ENCODE results near the gene NLGN2.

NLGN2 gene

DNA sequence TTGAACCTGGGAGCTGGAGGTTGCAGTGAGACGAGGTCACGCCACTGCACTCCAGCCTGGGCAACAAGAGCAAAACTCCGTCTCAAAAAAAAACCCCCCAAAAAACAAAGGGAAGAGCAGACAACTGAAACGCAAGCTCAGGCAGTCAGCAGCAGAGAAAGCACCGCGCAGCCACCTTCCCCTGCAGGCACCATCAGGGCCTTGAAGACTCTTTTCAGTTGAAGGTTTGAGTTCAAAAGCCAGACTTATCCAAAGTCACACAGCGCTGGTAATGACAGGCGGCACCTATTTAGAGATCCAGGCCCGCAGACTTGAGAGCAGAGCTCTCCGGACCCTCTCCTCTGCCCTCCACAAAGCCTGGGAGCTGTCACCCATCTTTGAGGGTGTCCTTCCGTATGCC, 60.6 kb downstream of the NLGN2 start:
- H3K4me1 ChIP-seq (ENCODE audit: insufficient read depth, low read length): no peaks in the 10 kb centered on the region
- peaks cover 17% of the 10 kb centered on the region for H3K36me3 ChIP-seq (ENCODE audit: insufficient read depth, low read length)
- H3K9ac ChIP-seq (ENCODE audit: low read depth, low read length): no peak overlapping the region
- H3K27ac ChIP-seq (ENCODE audit: low read depth, low read length): no peak overlapping the region
- no peak overlapping the region for H3K4me3 ChIP-seq (ENCODE audit: low read length)
- H3K9me3 ChIP-seq (ENCODE audit: insufficient read depth, low read depth, low read length): no peaks in the 10 kb centered on the region
- 97% methylated on average over 11 of the region's 11 CpGs for WGBS
- no peaks in the 10 kb centered on the region for H3K27me3 ChIP-seq (ENCODE audit: insufficient read depth, low read length)

GRCh38 chr17:7468804-7469389, 61.3 kb downstream of the NLGN2 start:
- no peak overlapping the region for H3K9ac ChIP-seq (ENCODE audit: low read depth, low read length)
- 90% methylated on average over 12 of the region's 12 CpGs for WGBS

More at GRCh38 chr17:7468804-7469389, 61.3 kb downstream of the NLGN2 start:
- Histone ChIP-seq H3K36me3 (ENCODE audit: insufficient read depth, low read length) (peaks cover 13% of the 10 kb centered on the region), H3K4me1 (ENCODE audit: insufficient read depth, low read length) (no peaks in the 10 kb centered on the region), H3K4me3 (ENCODE audit: low read length) (no peak overlapping the region), H3K27ac (ENCODE audit: low read depth, low read length) (no peak overlapping the region), H3K27me3 (ENCODE audit: insufficient read depth, low read length) (no peaks in the 10 kb centered on the region), H3K9me3 (ENCODE audit: insufficient read depth, low read depth, low read length) (no peaks in the 10 kb centered on the region)

Data from HUES64 (cell line).